GM19438 (cell line): ENCODE results near the gene LINC01488.

Experiments used
- ATAC-seq: cut with Tn5 transposase; IDR thresholded peaks from one replicate; pipeline ENCODE4 v1.9.1; 2021; ENCODE audit warnings: low read depth; ENCODE audit not compliant: unreplicated experiment

LINC01488 gene

GRCh38 chr11:69489746-69490365 lies 8.4 kb downstream of the LINC01488 start:
- no peak for ATAC-seq

- ATAC-seq, result no peak
Measured at GRCh38 chr11:69490516-69490915, 9.1 kb downstream of the LINC01488 start.

- ATAC-seq, result no peak
Measured at GRCh38 chr11:69491071-69492031, 9.9 kb downstream of the LINC01488 start.

GRCh38 chr11:69492201-69492991 lies 10.9 kb downstream of the LINC01488 start:
- ATAC-seq, result no peak

GRCh38 chr11:69493931-69494821 lies 12.7 kb downstream of the LINC01488 start:
- ATAC-seq, result no peak

- no peak for ATAC-seq
Measured at GRCh38 chr11:69494851-69495250, 13.4 kb downstream of the LINC01488 start.

GRCh38 chr11:69495441-69496201 lies 14.2 kb downstream of the LINC01488 start:
- ATAC-seq, result no peak

- no peak for ATAC-seq
Measured at GRCh38 chr11:69496202-69496557, 14.7 kb downstream of the LINC01488 start.

GRCh38 chr11:69496631-69497220 lies 15.3 kb downstream of the LINC01488 start:
- ATAC-seq, result no peak

GRCh38 chr11:69497221-69497787 lies 15.8 kb downstream of the LINC01488 start:
- no peak for ATAC-seq

GRCh38 chr11:69498614-69499175 lies 17.2 kb downstream of the LINC01488 start:
- ATAC-seq, result no peak

- ATAC-seq, result no peak
Measured at GRCh38 chr11:69499186-69499917, 17.9 kb downstream of the LINC01488 start.

- ATAC-seq, result no peak
Measured at GRCh38 chr11:69499918-69500284, 18.4 kb downstream of the LINC01488 start.

- no peak for ATAC-seq
Measured at GRCh38 chr11:69500285-69501120, 19.0 kb downstream of the LINC01488 start.

- no peak for ATAC-seq
Measured at GRCh38 chr11:69501121-69501489, 19.6 kb downstream of the LINC01488 start.

GRCh38 chr11:69501891-69502860 lies 20.7 kb downstream of the LINC01488 start:
- ATAC-seq, result no peak
